Measurements from ENCODE around the gene PRMT7.

The PRMT7 gene

GRCh38 chr16:68367030-68367429 is 56.2 kb downstream of the PRMT7 start:
- Mint-ChIP-seq H3K4me3 (no peak overlapping the region), H3K9me3 (ENCODE audit: low read depth) (no peaks in the 10 kb centered on the region), H3K27ac (no peak overlapping the region), H3K27me3 (peaks cover 7% of the 10 kb centered on the region), H3K4me1 (ENCODE audit: low read depth) (peaks cover 40% of the 10 kb centered on the region), H3K36me3 (no peaks in the 10 kb centered on the region)

GRCh38 chr16:68367440-68367839 is 56.6 kb downstream of the PRMT7 start:
- H3K27ac Mint-ChIP-seq: no peak overlapping the region

GRCh38 chr16:68367891-68368290 is 57.1 kb downstream of the PRMT7 start:
- no peak overlapping the region for H3K27ac Mint-ChIP-seq

More at GRCh38 chr16:68367440-68367839, 56.6 kb downstream of the PRMT7 start:
- Mint-ChIP-seq H3K4me1 (ENCODE audit: low read depth) (peaks cover 40% of the 10 kb centered on the region), H3K36me3 (no peaks in the 10 kb centered on the region), H3K27me3 (peaks cover 7% of the 10 kb centered on the region), H3K9me3 (ENCODE audit: low read depth) (no peaks in the 10 kb centered on the region), H3K4me3 (no peak overlapping the region)

GRCh38 chr16:68368301-68368888 is 57.6 kb downstream of the PRMT7 start:
- H3K4me1 Mint-ChIP-seq (ENCODE audit: low read depth): peaks cover 40% of the 10 kb centered on the region
- H3K27me3 Mint-ChIP-seq: peaks cover 7% of the 10 kb centered on the region
- H3K4me3 Mint-ChIP-seq: peak overlapping the region; percentile 66
- H3K36me3 Mint-ChIP-seq: no peaks in the 10 kb centered on the region
- no peak overlapping the region for H3K27ac Mint-ChIP-seq
- no peaks in the 10 kb centered on the region for H3K9me3 Mint-ChIP-seq (ENCODE audit: low read depth)

More at GRCh38 chr16:68367891-68368290, 57.1 kb downstream of the PRMT7 start:
- H3K4me1 Mint-ChIP-seq (ENCODE audit: low read depth): peaks cover 40% of the 10 kb centered on the region
- H3K4me3 Mint-ChIP-seq: no peak overlapping the region
- H3K27me3 Mint-ChIP-seq: peaks cover 7% of the 10 kb centered on the region
- H3K9me3 Mint-ChIP-seq (ENCODE audit: low read depth): no peaks in the 10 kb centered on the region
- no peaks in the 10 kb centered on the region for H3K36me3 Mint-ChIP-seq

- Mint-ChIP-seq H3K4me3 (peak overlapping the region; percentile 35), H3K4me1 (ENCODE audit: low read depth) (peaks cover 40% of the 10 kb centered on the region), H3K36me3 (no peaks in the 10 kb centered on the region), H3K27me3 (peaks cover 7% of the 10 kb centered on the region), H3K27ac (no peak overlapping the region), H3K9me3 (ENCODE audit: low read depth) (no peaks in the 10 kb centered on the region)
Observed at GRCh38 chr16:68369168-68369567, 58.3 kb downstream of the PRMT7 start.

- Mint-ChIP-seq H3K27ac (no peak overlapping the region), H3K27me3 (peaks cover 7% of the 10 kb centered on the region), H3K9me3 (ENCODE audit: low read depth) (no peaks in the 10 kb centered on the region), H3K4me3 (peak overlapping the region; percentile 47), H3K4me1 (ENCODE audit: low read depth) (peaks cover 38% of the 10 kb centered on the region), H3K36me3 (no peaks in the 10 kb centered on the region)
Observed at GRCh38 chr16:68369697-68370580, 59.1 kb downstream of the PRMT7 start.

GRCh38 chr16:68370581-68371275 is 59.9 kb downstream of the PRMT7 start:
- Mint-ChIP-seq H3K4me1 (ENCODE audit: low read depth) (peaks cover 38% of the 10 kb centered on the region), H3K27me3 (peaks cover 7% of the 10 kb centered on the region), H3K9me3 (ENCODE audit: low read depth) (no peaks in the 10 kb centered on the region), H3K27ac (no peak overlapping the region), H3K36me3 (no peaks in the 10 kb centered on the region), H3K4me3 (peak overlapping the region; percentile 47)

- Mint-ChIP-seq H3K4me1 (ENCODE audit: low read depth) (peaks cover 36% of the 10 kb centered on the region), H3K9me3 (ENCODE audit: low read depth) (no peaks in the 10 kb centered on the region), H3K36me3 (no peaks in the 10 kb centered on the region), H3K4me3 (no peak overlapping the region), H3K27ac (no peak overlapping the region), H3K27me3 (peaks cover 5% of the 10 kb centered on the region)
Observed at GRCh38 chr16:68371276-68371651, 60.4 kb downstream of the PRMT7 start.

- H3K27ac Mint-ChIP-seq: no peak overlapping the region
- no peak overlapping the region for H3K4me3 Mint-ChIP-seq
- H3K27me3 Mint-ChIP-seq: peaks cover 3% of the 10 kb centered on the region
- peaks cover 36% of the 10 kb centered on the region for H3K4me1 Mint-ChIP-seq (ENCODE audit: low read depth)
- no peaks in the 10 kb centered on the region for H3K36me3 Mint-ChIP-seq
- no peaks in the 10 kb centered on the region for H3K9me3 Mint-ChIP-seq (ENCODE audit: low read depth)
Observed at GRCh38 chr16:68371706-68372380, 61.0 kb downstream of the PRMT7 start.

GRCh38 chr16:68372381-68372720 is 61.5 kb downstream of the PRMT7 start:
- Mint-ChIP-seq H3K4me1 (ENCODE audit: low read depth) (peaks cover 33% of the 10 kb centered on the region), H3K27ac (no peak overlapping the region), H3K27me3 (peaks cover 3% of the 10 kb centered on the region), H3K36me3 (no peaks in the 10 kb centered on the region), H3K4me3 (no peak overlapping the region), H3K9me3 (ENCODE audit: low read depth) (no peaks in the 10 kb centered on the region)

- H3K9me3 Mint-ChIP-seq (ENCODE audit: low read depth): no peaks in the 10 kb centered on the region
- H3K4me3 Mint-ChIP-seq: no peak overlapping the region
- peaks cover 30% of the 10 kb centered on the region for H3K4me1 Mint-ChIP-seq (ENCODE audit: low read depth)
- H3K27ac Mint-ChIP-seq: no peak overlapping the region
- no peaks in the 10 kb centered on the region for H3K36me3 Mint-ChIP-seq
- peaks cover 3% of the 10 kb centered on the region for H3K27me3 Mint-ChIP-seq
Observed at GRCh38 chr16:68372806-68373205, 62.0 kb downstream of the PRMT7 start.

- Mint-ChIP-seq H3K4me3 (no peak overlapping the region), H3K36me3 (no peaks in the 10 kb centered on the region), H3K4me1 (ENCODE audit: low read depth) (peaks cover 22% of the 10 kb centered on the region), H3K27ac (no peak overlapping the region), H3K27me3 (no peaks in the 10 kb centered on the region), H3K9me3 (ENCODE audit: low read depth) (no peaks in the 10 kb centered on the region)
Observed at GRCh38 chr16:68373528-68374245, 62.9 kb downstream of the PRMT7 start.

GRCh38 chr16:68374246-68374805 is 63.5 kb downstream of the PRMT7 start:
- Mint-ChIP-seq H3K27me3 (no peaks in the 10 kb centered on the region), H3K27ac (no peak overlapping the region), H3K4me3 (no peak overlapping the region), H3K9me3 (ENCODE audit: low read depth) (no peaks in the 10 kb centered on the region), H3K4me1 (ENCODE audit: low read depth) (peaks cover 18% of the 10 kb centered on the region), H3K36me3 (no peaks in the 10 kb centered on the region)
